ENCODE data around the gene CRB2. TPM values are rescaled to one million over a fixed set of nuclear protein-coding genes. Genes with fewer than 3 reads are reported as not detected.

CRB2 gene
- total and polyA plus RNA-seq, 2 of the 13 experiments (the other 11 are each of a cell fraction or from before 2014, with no cell fraction given), result 0.01 to 0.29 TPM

DNA sequence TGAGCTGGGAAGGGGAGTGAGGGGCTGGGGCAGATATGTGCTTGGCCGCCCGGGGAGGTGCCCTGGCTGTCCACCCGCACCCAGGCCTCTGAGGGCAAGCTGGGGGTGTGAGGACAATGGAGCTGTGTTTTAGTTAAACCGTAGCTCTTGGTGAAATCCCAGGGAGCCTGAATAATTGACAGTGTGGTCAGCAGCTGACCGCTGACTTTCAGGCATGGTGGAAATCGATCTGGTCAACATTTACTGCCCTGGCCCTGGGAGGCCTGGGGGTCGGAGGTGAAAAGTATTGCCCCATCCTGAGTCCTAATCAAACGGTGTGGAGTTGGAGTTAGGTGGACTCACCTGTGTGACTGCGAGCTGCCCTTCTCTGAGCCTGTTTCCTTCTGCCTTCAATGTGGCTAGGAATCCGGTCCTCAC lies 31.2 kb upstream of the CRB2 start (continued):
- TF ChIP-seq, protein P1, sequence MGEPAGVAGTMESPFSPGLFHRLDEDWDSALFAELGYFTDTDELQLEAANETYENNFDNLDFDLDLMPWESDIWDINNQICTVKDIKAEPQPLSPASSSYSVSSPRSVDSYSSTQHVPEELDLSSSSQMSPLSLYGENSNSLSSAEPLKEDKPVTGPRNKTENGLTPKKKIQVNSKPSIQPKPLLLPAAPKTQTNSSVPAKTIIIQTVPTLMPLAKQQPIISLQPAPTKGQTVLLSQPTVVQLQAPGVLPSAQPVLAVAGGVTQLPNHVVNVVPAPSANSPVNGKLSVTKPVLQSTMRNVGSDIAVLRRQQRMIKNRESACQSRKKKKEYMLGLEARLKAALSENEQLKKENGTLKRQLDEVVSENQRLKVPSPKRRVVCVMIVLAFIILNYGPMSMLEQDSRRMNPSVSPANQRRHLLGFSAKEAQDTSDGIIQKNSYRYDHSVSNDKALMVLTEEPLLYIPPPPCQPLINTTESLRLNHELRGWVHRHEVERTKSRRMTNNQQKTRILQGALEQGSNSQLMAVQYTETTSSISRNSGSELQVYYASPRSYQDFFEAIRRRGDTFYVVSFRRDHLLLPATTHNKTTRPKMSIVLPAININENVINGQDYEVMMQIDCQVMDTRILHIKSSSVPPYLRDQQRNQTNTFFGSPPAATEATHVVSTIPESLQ (CRISPR knock-in tag; conservative IDR thresholded peaks at IDR 0.05), result no peak
- TF ChIP-seq, protein P2, sequence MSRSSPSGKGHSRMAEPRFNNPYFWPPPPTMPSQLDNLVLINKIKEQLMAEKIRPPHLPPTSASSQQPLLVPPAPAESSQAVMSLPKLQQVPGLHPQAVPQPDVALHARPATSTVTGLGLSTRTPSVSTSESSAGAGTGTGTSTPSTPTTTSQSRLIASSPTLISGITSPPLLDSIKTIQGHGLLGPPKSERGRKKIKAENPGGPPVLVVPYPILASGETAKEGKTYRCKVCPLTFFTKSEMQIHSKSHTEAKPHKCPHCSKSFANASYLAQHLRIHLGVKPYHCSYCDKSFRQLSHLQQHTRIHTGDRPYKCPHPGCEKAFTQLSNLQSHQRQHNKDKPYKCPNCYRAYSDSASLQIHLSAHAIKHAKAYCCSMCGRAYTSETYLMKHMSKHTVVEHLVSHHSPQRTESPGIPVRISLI (CRISPR knock-in tag; IDR thresholded peaks at IDR 0.05; ENCODE audit: borderline replicate concordance), result no peak
- TF ChIP-seq ZSCAN29 (CRISPR knock-in tag; conservative IDR thresholded peaks at IDR 0.05) (peak; percentile 91), GFI1 (CRISPR knock-in tag; IDR thresholded peaks at IDR 0.05; ENCODE audit: borderline replicate concordance) (peak; percentile 63; the same call in 1 of the 2 replicates), MED1 (CRISPR knock-in tag; IDR thresholded peaks at IDR 0.05) (peak; percentile 73), ZNF562 (CRISPR knock-in tag; IDR thresholded peaks at IDR 0.05; ENCODE audit: borderline replicate concordance) (no peak), KAT7 (CRISPR knock-in tag; IDR thresholded peaks at IDR 0.05; ENCODE audit: borderline replicate concordance) (no peak), ZNF451 (CRISPR knock-in tag; IDR thresholded peaks at IDR 0.05) (0 out of 2 replicates have a peak, but pooled peaks have one; percentile 47)
- TF ChIP-seq, protein P3, sequence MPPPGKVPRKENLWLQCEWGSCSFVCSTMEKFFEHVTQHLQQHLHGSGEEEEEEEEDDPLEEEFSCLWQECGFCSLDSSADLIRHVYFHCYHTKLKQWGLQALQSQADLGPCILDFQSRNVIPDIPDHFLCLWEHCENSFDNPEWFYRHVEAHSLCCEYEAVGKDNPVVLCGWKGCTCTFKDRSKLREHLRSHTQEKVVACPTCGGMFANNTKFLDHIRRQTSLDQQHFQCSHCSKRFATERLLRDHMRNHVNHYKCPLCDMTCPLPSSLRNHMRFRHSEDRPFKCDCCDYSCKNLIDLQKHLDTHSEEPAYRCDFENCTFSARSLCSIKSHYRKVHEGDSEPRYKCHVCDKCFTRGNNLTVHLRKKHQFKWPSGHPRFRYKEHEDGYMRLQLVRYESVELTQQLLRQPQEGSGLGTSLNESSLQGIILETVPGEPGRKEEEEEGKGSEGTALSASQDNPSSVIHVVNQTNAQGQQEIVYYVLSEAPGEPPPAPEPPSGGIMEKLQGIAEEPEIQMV (CRISPR knock-in tag; IDR thresholded peaks at IDR 0.05; ENCODE audit: low read depth), result no peak
- TF ChIP-seq, protein P4, sequence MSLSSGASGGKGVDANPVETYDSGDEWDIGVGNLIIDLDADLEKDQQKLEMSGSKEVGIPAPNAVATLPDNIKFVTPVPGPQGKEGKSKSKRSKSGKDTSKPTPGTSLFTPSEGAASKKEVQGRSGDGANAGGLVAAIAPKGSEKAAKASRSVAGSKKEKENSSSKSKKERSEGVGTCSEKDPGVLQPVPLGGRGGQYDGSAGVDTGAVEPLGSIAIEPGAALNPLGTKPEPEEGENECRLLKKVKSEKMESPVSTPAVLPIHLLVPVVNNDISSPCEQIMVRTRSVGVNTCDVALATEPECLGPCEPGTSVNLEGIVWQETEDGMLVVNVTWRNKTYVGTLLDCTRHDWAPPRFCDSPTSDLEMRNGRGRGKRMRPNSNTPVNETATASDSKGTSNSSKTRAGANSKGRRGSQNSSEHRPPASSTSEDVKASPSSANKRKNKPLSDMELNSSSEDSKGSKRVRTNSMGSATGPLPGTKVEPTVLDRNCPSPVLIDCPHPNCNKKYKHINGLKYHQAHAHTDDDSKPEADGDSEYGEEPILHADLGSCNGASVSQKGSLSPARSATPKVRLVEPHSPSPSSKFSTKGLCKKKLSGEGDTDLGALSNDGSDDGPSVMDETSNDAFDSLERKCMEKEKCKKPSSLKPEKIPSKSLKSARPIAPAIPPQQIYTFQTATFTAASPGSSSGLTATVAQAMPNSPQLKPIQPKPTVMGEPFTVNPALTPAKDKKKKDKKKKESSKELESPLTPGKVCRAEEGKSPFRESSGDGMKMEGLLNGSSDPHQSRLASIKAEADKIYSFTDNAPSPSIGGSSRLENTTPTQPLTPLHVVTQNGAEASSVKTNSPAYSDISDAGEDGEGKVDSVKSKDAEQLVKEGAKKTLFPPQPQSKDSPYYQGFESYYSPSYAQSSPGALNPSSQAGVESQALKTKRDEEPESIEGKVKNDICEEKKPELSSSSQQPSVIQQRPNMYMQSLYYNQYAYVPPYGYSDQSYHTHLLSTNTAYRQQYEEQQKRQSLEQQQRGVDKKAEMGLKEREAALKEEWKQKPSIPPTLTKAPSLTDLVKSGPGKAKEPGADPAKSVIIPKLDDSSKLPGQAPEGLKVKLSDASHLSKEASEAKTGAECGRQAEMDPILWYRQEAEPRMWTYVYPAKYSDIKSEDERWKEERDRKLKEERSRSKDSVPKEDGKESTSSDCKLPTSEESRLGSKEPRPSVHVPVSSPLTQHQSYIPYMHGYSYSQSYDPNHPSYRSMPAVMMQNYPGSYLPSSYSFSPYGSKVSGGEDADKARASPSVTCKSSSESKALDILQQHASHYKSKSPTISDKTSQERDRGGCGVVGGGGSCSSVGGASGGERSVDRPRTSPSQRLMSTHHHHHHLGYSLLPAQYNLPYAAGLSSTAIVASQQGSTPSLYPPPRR (CRISPR knock-in tag; IDR thresholded peaks at IDR 0.05; ENCODE audit: borderline replicate concordance), result peak; percentile 98
